Caco-2 (cell line): ENCODE results near the gene GPR107. TPM values are rescaled to one million over a fixed set of nuclear protein-coding genes. Genes with fewer than 3 reads are reported as not detected.

Experiments
- BruUV-seq: library from RNA; stranded (reverse); fragments of 400-500 nt; replicated peaks from 2 replicates; lab custom pipeline; 2021; lab: Mats Ljungman, UMichigan
- CTCF ChIA-PET: fragments of 300-600 bp; sonication (Branson Sonifier 250); formaldehyde crosslinking; loops from one replicate; lab custom pipeline; 2022; ENCODE audit warnings: antibody characterized with exemption; lab: Charles Lee
- POLR2A ChIA-PET: fragments of 300-600 bp; sonication (Branson Sonifier 250); formaldehyde crosslinking; loops from one replicate; lab custom pipeline; 2022; ENCODE audit warnings: antibody characterized with exemption; lab: Charles Lee
- DNase-seq, 2 experiments: peaks; one replicate each; pipeline versions ENCODE4 v3.0.0 to v3.0.0-alpha.2; 2020 to 2022
- H3K27me3 ChIP-seq: replicated peaks from 2 replicates; pipeline ENCODE4 v1.6.0; 2011; ENCODE audit warnings: low read length; ENCODE audit not compliant: control insufficient read depth, insufficient read depth
- H3K36me3 ChIP-seq: 2 replicates; pipeline ENCODE4 v1.5.1; 2011; ENCODE audit warnings: low read length; ENCODE audit not compliant: control insufficient read depth, insufficient read depth
- H3K4me1 ChIP-seq: fragments of 250-450 bp; sonication (Bioruptor Pico); 2 replicates; pipeline ENCODE4 v1.5.1; 2020; ENCODE audit warnings: mild to moderate bottlenecking
- H3K4me3 ChIP-seq: 2 replicates; pipeline ENCODE4 v1.5.1; 2011; ENCODE audit warnings: low read depth, mild to moderate bottlenecking, control low read depth, low read length
- H3K9me3 ChIP-seq: fragments of 250-450 bp; sonication (Bioruptor Pico); 2 replicates; pipeline ENCODE4 v1.5.1; 2020; ENCODE audit warnings: mild to moderate bottlenecking, moderate library complexity
- H3K27ac Mint-ChIP-seq: one replicate; pipeline ENCODE4 v1.8.0; 2022; ENCODE audit warnings: mixed read lengths; ENCODE audit not compliant: unreplicated experiment
- H3K27me3 Mint-ChIP-seq: one replicate; pipeline ENCODE4 v1.8.0; 2022; ENCODE audit warnings: mixed read lengths; ENCODE audit not compliant: insufficient read depth, unreplicated experiment
- H3K36me3 Mint-ChIP-seq: one replicate; pipeline ENCODE4 v1.8.0; 2022; ENCODE audit warnings: mild to moderate bottlenecking, mixed read lengths; ENCODE audit not compliant: insufficient read depth, unreplicated experiment
- H3K4me1 Mint-ChIP-seq: one replicate; pipeline ENCODE4 v1.8.0; 2022; ENCODE audit warnings: low read depth, mixed read lengths; ENCODE audit not compliant: unreplicated experiment
- H3K4me3 Mint-ChIP-seq: one replicate; pipeline ENCODE4 v1.8.0; 2022; ENCODE audit warnings: mild to moderate bottlenecking, moderate library complexity, mixed read lengths; ENCODE audit not compliant: unreplicated experiment
- H3K9me3 Mint-ChIP-seq: one replicate; pipeline ENCODE4 v1.8.0; 2022; ENCODE audit warnings: mixed read lengths; ENCODE audit not compliant: unreplicated experiment
- CTCF ChIP-seq, 2 experiments: fragments of 200-600 bp in 1 of 2; IDR thresholded peaks; 1 replicate in 1 of 2; 2 replicates in 1 of 2; pipeline versions ENCODE4 v1.5.1 to v1.8.0; 2011 to 2022; ENCODE audit warnings: antibody characterized with exemption in 1 of 2, control low read depth in 1 of 2, inconsistent platforms in 1 of 2, low read depth in 1 of 2, low read length in 1 of 2, mild to moderate bottlenecking in 1 of 2, moderate library complexity in 1 of 2; ENCODE audit not compliant: insufficient read depth in 1 of 2, severe bottlenecking in 1 of 2, unreplicated experiment in 1 of 2
- intact Hi-C: fragments of 100-400 bp; cut with micrococcal nuclease; formaldehyde crosslinking; loops from one replicate; pipeline ENCODE4 v1.10.0; 2022; ENCODE audit not compliant: unreplicated experiment
- total RNA-seq: library from RNA; stranded (reverse); gene quantifications from 2 replicates; pipeline ENCODE4 v1.2.3, GENCODE V29; 2022

Gene GPR107
- total RNA-seq, 1 experiment from 2014 or later = 53.1 TPM

GRCh38 chr9:130024597-130024994 is 29.1 kb upstream of the GPR107 start:
- CTCF ChIA-PET = no interaction called here
- no peak overlapping the region for H3K4me3 ChIP-seq
- no peak overlapping the region for H3K4me3 Mint-ChIP-seq
- no TSS peak for BruUV-seq
- H3K36me3 Mint-ChIP-seq = no peaks in the 10 kb centered on the region
- intact Hi-C loops = no loop called here
- peaks cover 17% of the 10 kb centered on the region for H3K4me1 ChIP-seq
- H3K9me3 ChIP-seq = no peaks in the 10 kb centered on the region
- no peaks in the 10 kb centered on the region for H3K27me3 Mint-ChIP-seq
- TF ChIP-seq CTCF (IDR thresholded peaks at IDR 0.05; ENCODE audit: insufficient read depth in 1 of 2, low read depth in 1 of 2, low read length in 1 of 2, severe bottlenecking in 1 of 2, unreplicated experiment in 1 of 2) = no peak
- no peak overlapping the region for H3K27ac Mint-ChIP-seq
- no peak for DNase-seq
- no peaks in the 10 kb centered on the region for H3K9me3 Mint-ChIP-seq
- H3K27me3 ChIP-seq = no peaks in the 10 kb centered on the region
- no peaks in the 10 kb centered on the region for H3K36me3 ChIP-seq
- POLR2A ChIA-PET = no interaction called here
- peaks cover 20% of the 10 kb centered on the region for H3K4me1 Mint-ChIP-seq

DNA sequence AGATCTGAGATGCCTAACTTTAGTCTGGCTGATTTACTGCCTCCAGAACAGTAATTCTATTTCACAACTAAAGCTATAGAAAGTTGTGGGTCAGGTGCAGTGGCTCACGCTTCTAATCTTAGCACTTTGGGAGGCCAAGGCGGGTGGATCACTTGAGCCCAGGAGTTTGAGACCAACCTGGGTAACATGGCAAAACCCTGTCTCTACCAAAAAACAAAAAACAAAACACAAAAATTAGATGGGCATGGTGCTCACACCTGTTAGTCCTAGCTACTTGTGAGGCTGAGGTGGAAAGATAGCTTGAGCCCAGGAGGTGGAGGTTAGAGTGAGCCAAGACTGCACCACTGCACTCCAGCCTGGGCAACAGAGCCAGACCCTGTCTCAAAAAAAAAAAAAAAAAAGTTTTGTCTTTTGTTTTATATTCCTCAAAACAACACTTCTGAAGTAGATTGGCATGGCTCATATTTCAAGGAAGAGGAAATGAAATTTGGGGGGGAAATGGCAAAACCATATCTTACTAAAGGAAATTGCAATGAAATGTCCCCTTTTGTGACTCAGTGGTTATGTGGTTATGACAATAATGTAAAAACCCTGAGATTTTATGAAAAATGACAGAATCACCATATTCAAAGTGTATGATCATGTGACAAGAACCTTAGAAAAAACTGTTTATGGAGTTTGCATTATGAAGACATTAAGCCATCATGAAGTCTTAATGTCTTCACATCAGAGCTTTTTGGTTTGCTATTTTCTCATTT is 26.9 kb upstream of the GPR107 start:
- Histone ChIP-seq H3K9me3 (no peaks in the 10 kb centered on the region), H3K4me1 (peaks cover 17% of the 10 kb centered on the region), H3K4me3 (no peak overlapping the region), H3K27me3 (no peaks in the 10 kb centered on the region), H3K36me3 (no peaks in the 10 kb centered on the region)
- Mint-ChIP-seq H3K4me3 (no peak overlapping the region), H3K4me1 (peaks cover 30% of the 10 kb centered on the region), H3K27ac (no peak overlapping the region), H3K27me3 (no peaks in the 10 kb centered on the region), H3K9me3 (no peaks in the 10 kb centered on the region), H3K36me3 (no peaks in the 10 kb centered on the region)
- POLR2A ChIA-PET = no interaction called here
- no peak for TF ChIP-seq CTCF (IDR thresholded peaks at IDR 0.05; ENCODE audit: insufficient read depth in 1 of 2, low read depth in 1 of 2, low read length in 1 of 2, severe bottlenecking in 1 of 2, unreplicated experiment in 1 of 2)
- BruUV-seq = no TSS peak
- CTCF ChIA-PET = no interaction called here
- DNase-seq = no peak
- intact Hi-C loops = no loop called here

GRCh38 chr9:130027533-130028365 is 26.0 kb upstream of the GPR107 start:
- no peaks in the 10 kb centered on the region for H3K36me3 Mint-ChIP-seq
- no peaks in the 10 kb centered on the region for H3K9me3 Mint-ChIP-seq
- Histone ChIP-seq H3K9me3 (no peaks in the 10 kb centered on the region), H3K4me1 (peaks cover 17% of the 10 kb centered on the region), H3K36me3 (no peaks in the 10 kb centered on the region), H3K4me3 (no peak overlapping the region), H3K27me3 (no peaks in the 10 kb centered on the region)
- no peaks in the 10 kb centered on the region for H3K27me3 Mint-ChIP-seq
- no peak for TF ChIP-seq CTCF (IDR thresholded peaks at IDR 0.05; ENCODE audit: insufficient read depth in 1 of 2, low read depth in 1 of 2, low read length in 1 of 2, severe bottlenecking in 1 of 2, unreplicated experiment in 1 of 2)
- DNase-seq = no peak
- ChIA-PET CTCF (interaction anchor here (0.6 kb wide), 1 partner anchor 120 kb away, joined by 3 read pairs; no protein-coding TSS in a partner anchor), POLR2A (interaction anchor here (1.4 kb wide), 1 partner anchor 15 kb away, joined by 5 read pairs; the partner anchor contains the start of gene FNBP1)
- H3K4me1 Mint-ChIP-seq = peaks cover 30% of the 10 kb centered on the region
- no peak overlapping the region for H3K27ac Mint-ChIP-seq
- intact Hi-C loops = no loop called here
- no TSS peak for BruUV-seq
- H3K4me3 Mint-ChIP-seq = no peak overlapping the region
